Gastroesophageal sphincter (tissue), 3 donors: ENCODE measurements around the gene POLR2I.

Source experiments
- POLR2A ChIP-seq, 2 donors: fragments of 450-650 bp; IDR thresholded peaks; one replicate each; pipeline ENCODE4 v1.6.1; 2017; ENCODE audit warnings: antibody characterized with exemption in 2 of 2, mild to moderate bottlenecking in 2 of 2, moderate library complexity in 1 of 2
- POLR2AphosphoS5 ChIP-seq: sonication (generic); formaldehyde crosslinking; IDR thresholded peaks from one replicate; pipeline ENCODE4 v1.6.1; 2017; ENCODE audit warnings: antibody characterized with exemption
- TF ChIP-seq, protein P1 (sequence below), 4 experiments: fragments of 200-600 bp in 2 of 4; fragments of 450-650 bp in 2 of 4; sonication (generic) in 1 of 4; IDR thresholded peaks; one replicate each; pipeline ENCODE4 v1.5.1; 2017 to 2019; ENCODE audit warnings: antibody characterized with exemption in 4 of 4, mild to moderate bottlenecking in 2 of 4, moderate library complexity in 2 of 4

DNA sequence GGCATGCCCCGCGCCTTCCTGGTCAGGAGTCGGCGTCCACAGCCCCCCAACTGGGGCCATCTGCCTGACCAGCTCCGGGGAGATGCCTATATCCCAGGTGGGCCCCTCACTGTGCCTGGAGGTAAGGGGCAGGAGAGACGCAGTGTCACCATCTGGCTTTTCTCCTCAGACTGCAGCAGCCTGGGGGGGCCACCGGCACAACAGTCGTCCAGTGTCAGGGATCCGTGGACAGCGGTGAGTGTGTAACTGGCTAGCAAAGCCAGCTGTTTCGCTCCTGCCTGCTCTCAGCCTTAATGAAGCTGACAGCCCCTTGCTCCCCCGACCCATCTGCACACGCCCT, 3.5 kb downstream of the POLR2I start:
- TF ChIP-seq, protein P1, sequence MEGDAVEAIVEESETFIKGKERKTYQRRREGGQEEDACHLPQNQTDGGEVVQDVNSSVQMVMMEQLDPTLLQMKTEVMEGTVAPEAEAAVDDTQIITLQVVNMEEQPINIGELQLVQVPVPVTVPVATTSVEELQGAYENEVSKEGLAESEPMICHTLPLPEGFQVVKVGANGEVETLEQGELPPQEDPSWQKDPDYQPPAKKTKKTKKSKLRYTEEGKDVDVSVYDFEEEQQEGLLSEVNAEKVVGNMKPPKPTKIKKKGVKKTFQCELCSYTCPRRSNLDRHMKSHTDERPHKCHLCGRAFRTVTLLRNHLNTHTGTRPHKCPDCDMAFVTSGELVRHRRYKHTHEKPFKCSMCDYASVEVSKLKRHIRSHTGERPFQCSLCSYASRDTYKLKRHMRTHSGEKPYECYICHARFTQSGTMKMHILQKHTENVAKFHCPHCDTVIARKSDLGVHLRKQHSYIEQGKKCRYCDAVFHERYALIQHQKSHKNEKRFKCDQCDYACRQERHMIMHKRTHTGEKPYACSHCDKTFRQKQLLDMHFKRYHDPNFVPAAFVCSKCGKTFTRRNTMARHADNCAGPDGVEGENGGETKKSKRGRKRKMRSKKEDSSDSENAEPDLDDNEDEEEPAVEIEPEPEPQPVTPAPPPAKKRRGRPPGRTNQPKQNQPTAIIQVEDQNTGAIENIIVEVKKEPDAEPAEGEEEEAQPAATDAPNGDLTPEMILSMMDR (IDR thresholded peaks at IDR 0.05): no peak
- TF ChIP-seq POLR2AphosphoS5 (no peak), POLR2A (IDR thresholded peaks at IDR 0.05) (no peak)
